Brain microvascular endothelial cell (primary cell): ENCODE data around the gene CYP26B1.

ENCODE experiments used
- DNase-seq: peaks from one replicate; pipeline ENCODE4 v3.0.0-alpha.2; 2020
- H3K27ac ChIP-seq: fragments of 250-450 bp; sonication (Bioruptor Pico); 2 replicates; pipeline ENCODE4 v1.5.1; 2020; ENCODE audit warnings: mild to moderate bottlenecking, moderate library complexity
- H3K27me3 ChIP-seq: fragments of 250-450 bp; sonication (Bioruptor Pico); replicated peaks from 2 replicates; pipeline ENCODE4 v1.5.1; 2020; ENCODE audit warnings: mild to moderate bottlenecking
- H3K36me3 ChIP-seq: fragments of 250-450 bp; sonication (Bioruptor Pico); replicated peaks from 2 replicates; pipeline ENCODE4 v1.5.1; 2020; ENCODE audit warnings: mild to moderate bottlenecking
- H3K4me3 ChIP-seq: 2 replicates; pipeline ENCODE4 v1.5.1; 2011; ENCODE audit warnings: low read depth, mild to moderate bottlenecking, control low read depth, low read length, moderate library complexity
- CTCF ChIP-seq: IDR thresholded peaks from 2 replicates; pipeline ENCODE4 v1.5.1; 2011; ENCODE audit warnings: low read depth, mild to moderate bottlenecking, moderate library complexity, low read length, control low read depth, inconsistent platforms; ENCODE audit errors: missing control alignments
- in situ Hi-C: cut with HindIII; loops from 2 replicates; pipeline ENCODE4 v1.10.0; 2017; ENCODE audit warnings: low sequenced_read_pairs, low pct_ligation_motif_present

The CYP26B1 gene

GRCh38 chr2:72081451-72081850 is 66.2 kb downstream of the CYP26B1 start:
- no peak overlapping the region for H3K4me3 ChIP-seq
- peak; percentile 65 for DNase-seq
- H3K27me3 ChIP-seq: no peaks in the 10 kb centered on the region
- H3K36me3 ChIP-seq: no peaks in the 10 kb centered on the region
- in situ Hi-C loops: no loop called here
- no peak overlapping the region for H3K27ac ChIP-seq
- TF ChIP-seq CTCF: no peak

GRCh38 chr2:72080286-72081145 is 67.1 kb downstream of the CYP26B1 start:
- TF ChIP-seq CTCF: no peak
- in situ Hi-C loops: no loop called here
- H3K27ac ChIP-seq: no peak overlapping the region
- no peaks in the 10 kb centered on the region for H3K36me3 ChIP-seq
- H3K27me3 ChIP-seq: no peaks in the 10 kb centered on the region
- DNase-seq: no peak
- H3K4me3 ChIP-seq: no peak overlapping the region
